ENCODE measurements around the gene RAPH1.
"Not testable (repeated sequence)": the region's sequence is repeated elsewhere in the genome, so short reads cannot be mapped to it uniquely, and the experiment has no call there.

Gene RAPH1

GRCh38 chr2:203437511-203437910 lies 97.6 kb downstream of the RAPH1 start:
- DNase-seq (ENCODE audit: low read depth, low spot score) = no peak

GRCh38 chr2:203436496-203436895 lies 98.6 kb downstream of the RAPH1 start:
- DNase-seq (ENCODE audit: low read depth, low spot score) = no peak

GRCh38 chr2:203432811-203433210 lies 102.3 kb downstream of the RAPH1 start:
- no peak for DNase-seq (ENCODE audit: low read depth, low spot score)

- DNase-seq (ENCODE audit: low read depth, low spot score) = no peak
Measured at GRCh38 chr2:203431391-203432185, 103.5 kb downstream of the RAPH1 start.

- peak; percentile 7 for DNase-seq (ENCODE audit: low read depth, low spot score)
Measured at GRCh38 chr2:203429643-203430042, 105.5 kb downstream of the RAPH1 start.

- DNase-seq (ENCODE audit: low read depth, low spot score) = no peak
Measured at GRCh38 chr2:203427061-203427460, 108.0 kb downstream of the RAPH1 start.

- DNase-seq (ENCODE audit: low read depth, low spot score) = no peak
Measured at GRCh38 chr2:203418271-203418670, 116.8 kb downstream of the RAPH1 start.

GRCh38 chr2:203413796-203414195 lies 121.3 kb downstream of the RAPH1 start:
- no peak for DNase-seq (ENCODE audit: low read depth, low spot score)

GRCh38 chr2:203412546-203413331 lies 122.4 kb downstream of the RAPH1 start:
- no peak for DNase-seq (ENCODE audit: low read depth, low spot score)

GRCh38 chr2:203407496-203407895 lies 127.6 kb downstream of the RAPH1 start:
- no peak for DNase-seq (ENCODE audit: low read depth, low spot score)

- DNase-seq (ENCODE audit: low read depth, low spot score) = no peak
Measured at GRCh38 chr2:203404996-203405395, 130.1 kb downstream of the RAPH1 start.

GRCh38 chr2:203400805-203401585 lies 134.1 kb downstream of the RAPH1 start:
- DNase-seq (ENCODE audit: low read depth, low spot score) = no peak

- no peak for DNase-seq (ENCODE audit: low read depth, low spot score)
Measured at GRCh38 chr2:203399031-203399430, 136.1 kb downstream of the RAPH1 start.

- DNase-seq (ENCODE audit: low read depth, low spot score) = peak; percentile 80
Measured at GRCh38 chr2:203396667-203397066, 138.4 kb downstream of the RAPH1 start.

- DNase-seq (ENCODE audit: low read depth, low spot score) = no peak
Measured at GRCh38 chr2:203395858-203396257, 139.2 kb downstream of the RAPH1 start.

GRCh38 chr2:203394519-203395227 lies 140.4 kb downstream of the RAPH1 start:
- peak; percentile 27 for DNase-seq (ENCODE audit: low read depth, low spot score)

GRCh38 chr2:203388153-203388552 lies 146.9 kb downstream of the RAPH1 start:
- DNase-seq (ENCODE audit: low read depth, low spot score) = not testable (repeated sequence)

GRCh38 chr2:203383038-203383437 lies 152.1 kb downstream of the RAPH1 start:
- no peak for DNase-seq (ENCODE audit: low read depth, low spot score)

GRCh38 chr2:203379156-203379555 lies 155.9 kb downstream of the RAPH1 start:
- no peak for DNase-seq (ENCODE audit: low read depth, low spot score)

- no peak for DNase-seq (ENCODE audit: low read depth, low spot score)
Measured at GRCh38 chr2:203376173-203376572, 158.9 kb downstream of the RAPH1 start.

GRCh38 chr2:203372706-203373105 lies 162.4 kb downstream of the RAPH1 start:
- DNase-seq (ENCODE audit: low read depth, low spot score) = not testable (repeated sequence)
